ENCODE measurements around the gene GALNT5.

GRCh38 chr2:157255746-157256145 is 1.8 kb upstream of the GALNT5 start:
- no peak for TF ChIP-seq CTCF (IDR thresholded peaks at IDR 0.05)
- TF ChIP-seq, protein P1, sequence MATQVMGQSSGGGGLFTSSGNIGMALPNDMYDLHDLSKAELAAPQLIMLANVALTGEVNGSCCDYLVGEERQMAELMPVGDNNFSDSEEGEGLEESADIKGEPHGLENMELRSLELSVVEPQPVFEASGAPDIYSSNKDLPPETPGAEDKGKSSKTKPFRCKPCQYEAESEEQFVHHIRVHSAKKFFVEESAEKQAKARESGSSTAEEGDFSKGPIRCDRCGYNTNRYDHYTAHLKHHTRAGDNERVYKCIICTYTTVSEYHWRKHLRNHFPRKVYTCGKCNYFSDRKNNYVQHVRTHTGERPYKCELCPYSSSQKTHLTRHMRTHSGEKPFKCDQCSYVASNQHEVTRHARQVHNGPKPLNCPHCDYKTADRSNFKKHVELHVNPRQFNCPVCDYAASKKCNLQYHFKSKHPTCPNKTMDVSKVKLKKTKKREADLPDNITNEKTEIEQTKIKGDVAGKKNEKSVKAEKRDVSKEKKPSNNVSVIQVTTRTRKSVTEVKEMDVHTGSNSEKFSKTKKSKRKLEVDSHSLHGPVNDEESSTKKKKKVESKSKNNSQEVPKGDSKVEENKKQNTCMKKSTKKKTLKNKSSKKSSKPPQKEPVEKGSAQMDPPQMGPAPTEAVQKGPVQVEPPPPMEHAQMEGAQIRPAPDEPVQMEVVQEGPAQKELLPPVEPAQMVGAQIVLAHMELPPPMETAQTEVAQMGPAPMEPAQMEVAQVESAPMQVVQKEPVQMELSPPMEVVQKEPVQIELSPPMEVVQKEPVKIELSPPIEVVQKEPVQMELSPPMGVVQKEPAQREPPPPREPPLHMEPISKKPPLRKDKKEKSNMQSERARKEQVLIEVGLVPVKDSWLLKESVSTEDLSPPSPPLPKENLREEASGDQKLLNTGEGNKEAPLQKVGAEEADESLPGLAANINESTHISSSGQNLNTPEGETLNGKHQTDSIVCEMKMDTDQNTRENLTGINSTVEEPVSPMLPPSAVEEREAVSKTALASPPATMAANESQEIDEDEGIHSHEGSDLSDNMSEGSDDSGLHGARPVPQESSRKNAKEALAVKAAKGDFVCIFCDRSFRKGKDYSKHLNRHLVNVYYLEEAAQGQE (IDR thresholded peaks at IDR 0.05; ENCODE audit: insufficient read depth in 1 of 2, low read depth in 2 of 2, low read length in 1 of 2), result no peak
- TF ChIP-seq POLR2AphosphoS5 (IDR thresholded peaks at IDR 0.05; ENCODE audit: low read depth, low read length), result no peak
- no peak for TF ChIP-seq TCF7L2 (IDR thresholded peaks at IDR 0.05; ENCODE audit: low read depth, low read length)

Data from Panc1 (cell line).